WTC11 (cell line): ENCODE data around the gene DIRAS2.

Experiments used
- CBFB ChIP-seq: sonication (generic); formaldehyde crosslinking; IDR thresholded peaks from 2 replicates; pipeline ENCODE4 v1.8.1; 2022; ENCODE audit warnings: mild to moderate bottlenecking, low read depth, missing genetic modification reagents
- ELF4 ChIP-seq: sonication (generic); formaldehyde crosslinking; IDR thresholded peaks from 2 replicates; pipeline ENCODE4 v1.8.1; 2022; ENCODE audit warnings: low read depth, mild to moderate bottlenecking, moderate library complexity, missing genetic modification reagents
- ETV6 ChIP-seq: sonication (generic); formaldehyde crosslinking; IDR thresholded peaks from 2 replicates; pipeline ENCODE4 v1.8.1; 2022; ENCODE audit warnings: mild to moderate bottlenecking, missing genetic modification reagents
- NR2C2 ChIP-seq: sonication (generic); formaldehyde crosslinking; IDR thresholded peaks from 2 replicates; pipeline ENCODE4 v1.8.0; 2022; ENCODE audit warnings: mild to moderate bottlenecking, missing genetic modification reagents
- PRRX2 ChIP-seq: fragments of 250-450 bp; sonication (Bioruptor Pico); IDR thresholded peaks from 2 replicates; pipeline ENCODE4 v1.8.0; 2021; ENCODE audit warnings: mild to moderate bottlenecking
- SOX15 ChIP-seq: fragments of 250-450 bp; sonication (Bioruptor Pico); IDR thresholded peaks from 2 replicates; pipeline ENCODE4 v1.9.0; 2021; ENCODE audit warnings: mild to moderate bottlenecking
- TF ChIP-seq, protein P1 (sequence below): fragments of 250-450 bp; sonication (Bioruptor Pico); IDR thresholded peaks from 2 replicates; pipeline ENCODE4 v2.1.2; 2022; ENCODE audit warnings: mild to moderate bottlenecking, moderate library complexity
- TF ChIP-seq, protein P2 (sequence below): fragments of 200-600 bp; IDR thresholded peaks from 2 replicates; pipeline ENCODE4 v1.8.0; 2022; ENCODE audit warnings: antibody characterized with exemption
- TF ChIP-seq, protein P3 (sequence below): sonication (generic); formaldehyde crosslinking; IDR thresholded peaks from 2 replicates; pipeline ENCODE4 v1.8.1; 2023; ENCODE audit warnings: mild to moderate bottlenecking, missing genetic modification reagents, moderate library complexity
- TF ChIP-seq, protein P4 (sequence below): sonication (generic); formaldehyde crosslinking; IDR thresholded peaks from 2 replicates; pipeline ENCODE4 v1.8.1; 2023; ENCODE audit warnings: mild to moderate bottlenecking, moderate library complexity, missing genetic modification reagents
- TF ChIP-seq, protein P5 (sequence below): sonication (generic); formaldehyde crosslinking; IDR thresholded peaks from 2 replicates; pipeline ENCODE4 v1.8.1; 2022; ENCODE audit warnings: missing genetic modification reagents, borderline replicate concordance

DNA sequence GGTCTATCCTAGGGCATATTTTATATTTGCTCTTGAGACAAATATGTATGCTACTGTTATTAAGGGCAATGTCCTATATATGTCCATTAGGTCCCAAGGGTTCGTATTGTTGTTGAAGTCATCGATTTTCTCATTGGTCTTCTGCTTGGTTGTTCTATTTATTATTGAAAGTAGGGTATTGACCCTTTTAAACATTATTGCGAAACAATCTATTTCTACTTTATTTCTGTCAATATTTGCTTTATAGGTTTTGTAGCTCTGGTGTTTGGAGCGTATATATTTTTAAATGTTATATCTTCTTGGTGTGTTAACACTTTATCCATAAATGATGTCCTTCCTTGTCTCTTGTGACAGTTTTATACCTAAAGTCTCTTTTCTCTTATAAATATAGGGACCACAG, 16.2 kb upstream of the DIRAS2 start:
- no peak for TF ChIP-seq PRRX2 (CRISPR knock-in tag)
- no peak for TF ChIP-seq CBFB (CRISPR knock-in tag)
- TF ChIP-seq, protein P1, sequence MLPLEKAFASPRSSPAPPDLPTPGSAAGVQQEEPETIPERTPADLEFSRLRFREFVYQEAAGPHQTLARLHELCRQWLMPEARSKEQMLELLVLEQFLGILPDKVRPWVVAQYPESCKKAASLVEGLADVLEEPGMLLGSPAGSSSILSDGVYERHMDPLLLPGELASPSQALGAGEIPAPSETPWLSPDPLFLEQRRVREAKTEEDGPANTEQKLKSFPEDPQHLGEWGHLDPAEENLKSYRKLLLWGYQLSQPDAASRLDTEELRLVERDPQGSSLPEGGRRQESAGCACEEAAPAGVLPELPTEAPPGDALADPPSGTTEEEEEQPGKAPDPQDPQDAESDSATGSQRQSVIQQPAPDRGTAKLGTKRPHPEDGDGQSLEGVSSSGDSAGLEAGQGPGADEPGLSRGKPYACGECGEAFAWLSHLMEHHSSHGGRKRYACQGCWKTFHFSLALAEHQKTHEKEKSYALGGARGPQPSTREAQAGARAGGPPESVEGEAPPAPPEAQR, result no peak
- TF ChIP-seq SOX15 (CRISPR knock-in tag), result no peak
- TF ChIP-seq, protein P2, sequence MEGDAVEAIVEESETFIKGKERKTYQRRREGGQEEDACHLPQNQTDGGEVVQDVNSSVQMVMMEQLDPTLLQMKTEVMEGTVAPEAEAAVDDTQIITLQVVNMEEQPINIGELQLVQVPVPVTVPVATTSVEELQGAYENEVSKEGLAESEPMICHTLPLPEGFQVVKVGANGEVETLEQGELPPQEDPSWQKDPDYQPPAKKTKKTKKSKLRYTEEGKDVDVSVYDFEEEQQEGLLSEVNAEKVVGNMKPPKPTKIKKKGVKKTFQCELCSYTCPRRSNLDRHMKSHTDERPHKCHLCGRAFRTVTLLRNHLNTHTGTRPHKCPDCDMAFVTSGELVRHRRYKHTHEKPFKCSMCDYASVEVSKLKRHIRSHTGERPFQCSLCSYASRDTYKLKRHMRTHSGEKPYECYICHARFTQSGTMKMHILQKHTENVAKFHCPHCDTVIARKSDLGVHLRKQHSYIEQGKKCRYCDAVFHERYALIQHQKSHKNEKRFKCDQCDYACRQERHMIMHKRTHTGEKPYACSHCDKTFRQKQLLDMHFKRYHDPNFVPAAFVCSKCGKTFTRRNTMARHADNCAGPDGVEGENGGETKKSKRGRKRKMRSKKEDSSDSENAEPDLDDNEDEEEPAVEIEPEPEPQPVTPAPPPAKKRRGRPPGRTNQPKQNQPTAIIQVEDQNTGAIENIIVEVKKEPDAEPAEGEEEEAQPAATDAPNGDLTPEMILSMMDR, result no peak
- TF ChIP-seq, protein P3, sequence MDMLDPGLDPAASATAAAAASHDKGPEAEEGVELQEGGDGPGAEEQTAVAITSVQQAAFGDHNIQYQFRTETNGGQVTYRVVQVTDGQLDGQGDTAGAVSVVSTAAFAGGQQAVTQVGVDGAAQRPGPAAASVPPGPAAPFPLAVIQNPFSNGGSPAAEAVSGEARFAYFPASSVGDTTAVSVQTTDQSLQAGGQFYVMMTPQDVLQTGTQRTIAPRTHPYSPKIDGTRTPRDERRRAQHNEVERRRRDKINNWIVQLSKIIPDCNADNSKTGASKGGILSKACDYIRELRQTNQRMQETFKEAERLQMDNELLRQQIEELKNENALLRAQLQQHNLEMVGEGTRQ (CRISPR knock-in tag), result no peak
- TF ChIP-seq, protein P4, sequence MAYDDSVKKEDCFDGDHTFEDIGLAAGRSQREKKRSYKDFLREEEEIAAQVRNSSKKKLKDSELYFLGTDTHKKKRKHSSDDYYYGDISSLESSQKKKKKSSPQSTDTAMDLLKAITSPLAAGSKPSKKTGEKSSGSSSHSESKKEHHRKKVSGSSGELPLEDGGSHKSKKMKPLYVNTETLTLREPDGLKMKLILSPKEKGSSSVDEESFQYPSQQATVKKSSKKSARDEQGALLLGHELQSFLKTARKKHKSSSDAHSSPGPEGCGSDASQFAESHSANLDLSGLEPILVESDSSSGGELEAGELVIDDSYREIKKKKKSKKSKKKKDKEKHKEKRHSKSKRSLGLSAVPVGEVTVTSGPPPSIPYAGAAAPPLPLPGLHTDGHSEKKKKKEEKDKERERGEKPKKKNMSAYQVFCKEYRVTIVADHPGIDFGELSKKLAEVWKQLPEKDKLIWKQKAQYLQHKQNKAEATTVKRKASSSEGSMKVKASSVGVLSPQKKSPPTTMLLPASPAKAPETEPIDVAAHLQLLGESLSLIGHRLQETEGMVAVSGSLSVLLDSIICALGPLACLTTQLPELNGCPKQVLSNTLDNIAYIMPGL (CRISPR knock-in tag), result no peak
- no peak for TF ChIP-seq NR2C2 (CRISPR knock-in tag)
- TF ChIP-seq ELF4 (CRISPR knock-in tag), result no peak
- TF ChIP-seq, protein P5, sequence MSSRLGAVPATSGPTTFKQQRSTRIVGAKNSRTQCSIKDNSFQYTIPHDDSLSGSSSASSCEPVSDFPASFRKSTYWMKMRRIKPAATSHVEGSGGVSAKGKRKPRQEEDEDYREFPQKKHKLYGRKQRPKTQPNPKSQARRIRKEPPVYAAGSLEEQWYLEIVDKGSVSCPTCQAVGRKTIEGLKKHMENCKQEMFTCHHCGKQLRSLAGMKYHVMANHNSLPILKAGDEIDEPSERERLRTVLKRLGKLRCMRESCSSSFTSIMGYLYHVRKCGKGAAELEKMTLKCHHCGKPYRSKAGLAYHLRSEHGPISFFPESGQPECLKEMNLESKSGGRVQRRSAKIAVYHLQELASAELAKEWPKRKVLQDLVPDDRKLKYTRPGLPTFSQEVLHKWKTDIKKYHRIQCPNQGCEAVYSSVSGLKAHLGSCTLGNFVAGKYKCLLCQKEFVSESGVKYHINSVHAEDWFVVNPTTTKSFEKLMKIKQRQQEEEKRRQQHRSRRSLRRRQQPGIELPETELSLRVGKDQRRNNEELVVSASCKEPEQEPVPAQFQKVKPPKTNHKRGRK (CRISPR knock-in tag), result no peak
- TF ChIP-seq ETV6 (CRISPR knock-in tag), result no peak
